ENCODE measurements around the gene BAIAP3.

GRCh38 chr16:1290063-1290501, 43.4 kb upstream of the BAIAP3 start:
- TF ChIP-seq, protein P1, sequence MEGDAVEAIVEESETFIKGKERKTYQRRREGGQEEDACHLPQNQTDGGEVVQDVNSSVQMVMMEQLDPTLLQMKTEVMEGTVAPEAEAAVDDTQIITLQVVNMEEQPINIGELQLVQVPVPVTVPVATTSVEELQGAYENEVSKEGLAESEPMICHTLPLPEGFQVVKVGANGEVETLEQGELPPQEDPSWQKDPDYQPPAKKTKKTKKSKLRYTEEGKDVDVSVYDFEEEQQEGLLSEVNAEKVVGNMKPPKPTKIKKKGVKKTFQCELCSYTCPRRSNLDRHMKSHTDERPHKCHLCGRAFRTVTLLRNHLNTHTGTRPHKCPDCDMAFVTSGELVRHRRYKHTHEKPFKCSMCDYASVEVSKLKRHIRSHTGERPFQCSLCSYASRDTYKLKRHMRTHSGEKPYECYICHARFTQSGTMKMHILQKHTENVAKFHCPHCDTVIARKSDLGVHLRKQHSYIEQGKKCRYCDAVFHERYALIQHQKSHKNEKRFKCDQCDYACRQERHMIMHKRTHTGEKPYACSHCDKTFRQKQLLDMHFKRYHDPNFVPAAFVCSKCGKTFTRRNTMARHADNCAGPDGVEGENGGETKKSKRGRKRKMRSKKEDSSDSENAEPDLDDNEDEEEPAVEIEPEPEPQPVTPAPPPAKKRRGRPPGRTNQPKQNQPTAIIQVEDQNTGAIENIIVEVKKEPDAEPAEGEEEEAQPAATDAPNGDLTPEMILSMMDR (IDR thresholded peaks at IDR 0.05): no peak
- TF ChIP-seq POLR2A (IDR thresholded peaks at IDR 0.05) (no peak), POLR2AphosphoS5 (IDR thresholded peaks at IDR 0.05) (no peak)
